ENCODE data around the gene SPOCD1.

Gene SPOCD1

DNA sequence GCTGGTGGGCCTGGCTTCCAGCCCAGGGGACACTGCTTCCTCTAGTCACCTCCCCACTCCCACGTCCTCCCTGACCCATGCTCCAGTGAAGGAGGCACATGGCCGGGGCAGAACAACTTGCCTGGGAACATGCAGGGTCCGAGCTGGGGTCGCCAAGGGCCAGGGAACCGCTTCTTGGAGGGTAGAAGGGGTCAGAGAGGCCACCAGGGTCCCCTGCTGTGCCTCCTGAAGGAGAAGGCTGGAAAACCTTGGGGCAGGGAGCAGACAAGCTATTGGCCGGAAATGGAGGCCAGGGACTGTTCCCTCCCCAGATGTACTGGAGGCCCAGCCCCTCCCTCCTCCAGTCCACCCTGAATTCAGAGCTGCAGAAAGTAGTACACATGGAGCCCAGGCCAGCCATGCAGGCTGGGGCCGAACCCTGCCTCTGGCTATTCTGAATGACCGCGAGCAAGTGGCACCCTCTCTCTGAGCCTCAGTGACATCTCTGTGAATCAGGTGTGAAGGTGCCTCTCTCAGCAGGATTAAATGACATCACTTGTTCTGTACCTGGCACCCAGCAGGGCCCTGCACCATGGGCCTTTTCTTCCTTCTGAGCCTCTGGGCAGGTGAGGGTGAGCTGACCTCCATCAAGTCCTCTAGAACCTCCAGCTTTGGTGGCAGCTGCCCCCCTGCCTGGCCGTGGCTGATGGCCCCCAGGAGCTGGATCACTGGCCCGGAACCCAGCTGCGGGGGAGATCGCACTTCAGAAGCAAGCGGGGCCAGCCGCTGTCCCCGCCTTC, 15.7 kb downstream of the SPOCD1 start:
- no peak for DNase-seq (ENCODE audit: low read depth)

DNA sequence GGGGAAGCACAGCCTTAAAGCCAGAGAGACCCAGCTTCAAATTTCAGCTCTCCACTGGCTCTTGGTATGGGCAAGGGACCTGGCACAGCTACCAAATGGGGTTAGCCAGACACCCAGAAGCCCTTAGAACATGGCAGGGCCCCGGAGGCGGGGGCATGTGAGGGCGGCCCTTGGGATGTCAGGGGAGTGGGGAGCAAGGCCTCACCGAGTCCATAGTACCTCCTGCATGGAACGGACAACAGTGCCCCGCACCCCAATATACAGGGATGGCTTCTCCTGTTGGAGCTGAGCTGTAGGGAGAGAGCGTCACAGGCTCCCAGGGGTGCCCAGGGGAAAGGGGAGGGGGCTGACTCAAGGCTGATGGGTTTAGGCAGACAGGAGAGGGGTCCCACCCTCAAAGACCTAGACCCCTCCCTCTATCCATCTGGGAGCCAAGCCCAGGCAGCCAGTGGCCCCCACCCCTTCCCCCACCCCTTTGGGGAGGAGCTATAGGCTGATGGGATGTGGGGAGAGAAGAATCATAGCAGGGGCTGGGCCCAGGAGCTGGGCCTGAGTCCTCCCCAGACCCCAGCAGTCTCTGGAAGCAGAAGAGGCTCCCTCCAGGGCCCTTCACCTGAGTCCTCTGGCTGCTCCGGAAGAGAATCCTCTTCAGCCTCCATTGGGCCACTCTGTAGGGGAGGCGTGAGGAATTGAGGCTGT, 16.5 kb downstream of the SPOCD1 start:
- no peak for DNase-seq (ENCODE audit: low read depth)

DNA sequence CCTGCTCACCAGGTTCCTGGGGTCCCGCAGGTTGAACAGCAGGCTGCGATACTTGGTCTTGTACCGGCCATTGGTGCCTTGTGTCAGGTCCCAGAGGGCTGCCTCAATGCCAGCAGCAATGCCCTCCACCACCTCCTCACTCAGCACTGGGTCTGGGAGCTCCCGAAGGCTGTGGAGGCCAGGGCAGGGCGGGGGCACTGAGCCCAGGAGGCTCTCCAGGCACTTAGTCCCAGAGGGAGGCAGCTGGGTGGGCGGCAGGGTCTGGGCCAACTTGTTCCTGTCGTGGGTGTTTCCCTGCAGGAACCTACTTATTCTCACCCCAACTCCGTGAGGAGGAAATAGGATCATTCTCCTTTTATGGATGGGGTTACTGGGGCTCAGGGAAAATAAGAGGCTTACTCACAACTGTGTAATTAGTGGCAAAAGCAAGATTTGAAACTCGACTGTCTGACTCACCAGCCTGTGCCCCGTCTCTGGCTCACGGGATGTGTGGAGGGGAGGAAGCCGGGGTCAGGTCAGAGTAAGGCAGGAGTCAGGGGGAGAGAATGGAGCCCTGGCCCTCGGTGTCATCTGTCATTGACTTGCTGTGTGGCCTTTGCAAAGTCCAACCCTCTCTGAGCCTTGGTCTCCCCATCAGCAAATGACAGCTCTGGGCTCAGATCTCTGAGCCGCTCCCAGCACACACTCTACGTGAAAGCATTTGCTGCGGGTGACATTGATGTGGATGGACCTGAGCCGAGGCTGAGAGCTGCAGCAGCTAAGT, 17.2 kb downstream of the SPOCD1 start:
- DNase-seq (ENCODE audit: low read depth): no peak

DNA sequence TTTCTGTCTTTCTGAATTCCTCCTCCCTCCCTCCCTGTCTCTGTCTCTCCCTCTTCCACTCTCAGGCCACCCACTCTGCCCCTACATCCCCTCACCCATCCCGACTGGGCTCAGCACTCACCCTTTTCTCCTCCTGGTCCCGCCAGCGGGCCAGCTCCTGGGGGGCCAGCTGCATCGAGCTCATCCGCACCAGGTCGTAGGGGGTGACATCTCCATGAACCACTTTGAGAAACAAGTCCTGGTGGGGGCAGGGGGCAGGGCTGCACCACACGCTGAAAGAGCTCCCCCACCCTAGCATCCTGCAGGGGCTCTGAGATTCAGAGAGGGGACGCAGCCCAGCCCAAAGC, 17.8 kb downstream of the SPOCD1 start:
- no peak for DNase-seq (ENCODE audit: low read depth)

DNA sequence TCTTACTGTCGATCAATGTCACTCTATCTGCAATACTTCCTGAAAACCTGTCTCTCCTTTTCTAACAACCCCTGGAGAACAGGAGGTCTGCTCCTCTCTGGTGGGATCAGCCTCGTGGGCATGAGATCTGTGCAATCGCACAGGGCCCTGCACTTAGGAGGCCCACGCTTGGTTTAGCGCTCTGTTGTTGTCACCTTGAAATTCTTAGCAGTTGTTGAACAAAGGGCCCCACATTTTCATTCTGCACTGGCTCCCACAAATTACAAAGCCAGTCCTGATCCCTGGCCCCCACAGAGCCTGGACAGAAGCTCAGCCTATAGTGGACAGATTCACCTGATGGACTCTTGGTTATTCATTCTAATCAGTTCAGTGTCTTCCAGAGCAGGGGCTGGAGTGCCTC, 18.6 kb downstream of the SPOCD1 start:
- no peak for DNase-seq (ENCODE audit: low read depth)

DNA sequence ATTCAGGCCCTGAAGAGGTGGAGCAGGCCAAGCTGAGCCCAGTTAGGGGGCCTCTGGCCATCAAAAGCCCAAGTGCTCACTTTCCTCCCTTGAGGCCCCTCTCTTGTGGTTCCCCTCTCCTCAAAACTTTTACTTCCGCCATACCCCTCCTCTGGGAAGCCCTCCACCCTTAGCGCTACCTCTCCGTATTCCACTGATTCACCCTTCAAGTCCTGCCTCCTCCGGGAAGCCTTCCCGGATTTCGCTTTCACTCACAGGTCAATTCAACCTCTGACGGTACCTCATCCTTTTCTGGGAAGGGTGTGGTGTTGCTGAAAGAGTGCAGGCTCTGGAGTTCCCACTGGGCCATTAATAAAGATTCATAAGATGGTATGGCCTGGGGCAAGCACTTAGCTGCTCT, 19.1 kb downstream of the SPOCD1 start:
- DNase-seq (ENCODE audit: low read depth): no peak

DNA sequence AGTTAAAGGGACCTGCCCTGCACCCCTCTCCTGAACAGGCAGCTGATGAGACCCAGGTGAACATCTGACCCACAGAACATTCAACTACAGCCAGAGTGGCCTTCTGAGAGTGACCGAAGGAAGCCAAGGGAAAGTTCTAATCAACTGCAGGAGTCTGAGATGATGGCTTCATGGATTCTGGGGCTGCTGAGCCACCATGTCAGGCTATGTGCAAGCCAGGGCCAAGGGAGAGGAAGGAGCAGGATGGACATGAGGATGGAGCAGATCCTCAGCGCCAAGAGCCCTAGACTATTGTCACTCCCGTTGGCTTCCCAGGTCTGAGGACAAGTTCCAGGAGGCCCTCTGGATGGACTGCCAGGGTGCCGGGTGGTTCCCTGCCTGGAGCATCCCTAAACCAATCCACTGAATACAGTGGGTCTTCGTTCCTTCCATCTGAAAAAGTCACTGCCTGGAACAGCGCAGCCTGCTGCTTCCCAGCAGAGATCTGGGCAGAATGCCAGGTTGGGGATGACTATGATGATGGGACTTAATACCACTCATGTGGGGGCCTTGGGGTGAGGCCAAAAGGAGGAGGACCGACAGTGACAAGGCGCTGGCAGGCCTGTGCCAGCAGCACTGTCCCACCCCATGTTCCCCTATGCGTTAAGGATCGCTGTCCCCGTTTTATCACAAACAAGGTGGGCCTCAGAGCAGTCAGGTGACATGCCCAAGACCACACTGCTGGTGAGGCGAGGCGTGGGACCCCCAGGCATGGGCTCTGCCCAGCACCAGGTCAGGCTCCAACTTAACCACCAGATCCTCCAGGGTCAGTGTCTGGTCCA, 19.8 kb downstream of the SPOCD1 start:
- DNase-seq (ENCODE audit: low read depth): no peak

DNA sequence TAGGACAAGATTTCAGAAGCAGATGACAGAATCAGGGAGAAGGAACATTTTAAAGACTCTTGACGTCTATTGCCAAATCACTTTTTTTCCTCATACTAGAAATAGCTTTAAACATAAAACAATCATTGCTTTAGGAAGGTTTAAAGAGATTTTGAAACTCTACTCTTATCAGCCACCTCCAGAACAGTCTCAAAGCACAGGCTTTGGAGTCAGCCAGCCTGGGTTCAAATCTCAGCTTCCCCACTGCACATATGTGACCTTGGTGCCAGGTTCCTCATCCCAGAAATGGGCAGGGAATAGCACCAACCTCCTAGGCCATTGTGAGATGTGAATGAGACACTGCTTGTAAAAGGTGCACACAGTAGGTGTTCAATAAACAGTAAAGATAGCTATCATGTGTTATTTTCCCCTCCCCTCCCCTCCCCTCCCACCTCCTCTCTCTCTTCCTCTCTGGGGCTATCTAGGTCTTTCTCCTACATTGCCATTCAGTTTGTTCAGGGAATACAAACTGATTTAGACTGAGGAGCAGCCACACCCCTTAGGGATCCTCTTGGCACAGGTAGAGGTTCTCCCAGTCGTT, 20.6 kb downstream of the SPOCD1 start:
- DNase-seq (ENCODE audit: low read depth): no peak

DNA sequence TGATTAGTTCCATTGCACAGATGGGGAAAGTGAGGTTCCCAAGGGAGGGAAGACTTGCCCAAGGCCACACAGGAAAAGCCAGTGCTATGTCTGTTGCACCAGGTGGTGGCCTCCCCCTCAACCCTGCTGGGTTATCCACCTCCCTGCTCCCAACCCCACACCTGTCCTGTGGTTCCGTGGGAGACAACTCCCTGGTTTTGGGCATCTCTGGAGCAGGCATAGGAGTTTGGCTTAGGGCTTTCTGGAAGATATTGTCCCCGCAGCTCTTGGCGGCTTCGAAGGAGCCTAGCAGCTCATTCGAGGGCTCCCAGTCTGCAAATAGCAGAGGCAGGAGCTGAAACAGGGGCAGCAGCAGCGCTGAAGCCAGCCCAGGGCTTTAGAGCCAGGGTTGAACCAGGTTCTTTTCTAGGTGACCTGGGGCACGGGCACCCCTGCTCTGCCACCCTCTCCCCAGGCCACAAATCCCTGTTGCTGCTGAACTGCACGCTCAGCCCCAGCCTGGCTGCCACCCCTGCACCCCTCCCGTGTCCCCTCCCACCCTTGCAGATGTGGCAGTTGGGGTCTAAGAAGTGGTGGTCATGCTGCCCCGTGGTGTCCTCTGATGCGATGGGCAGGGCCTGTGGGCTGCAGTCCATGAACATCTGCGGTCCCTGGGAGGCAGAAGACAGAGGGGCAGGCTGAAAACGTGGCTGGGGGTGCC, 22.1 kb downstream of the SPOCD1 start:
- DNase-seq (ENCODE audit: low read depth): no peak

DNA sequence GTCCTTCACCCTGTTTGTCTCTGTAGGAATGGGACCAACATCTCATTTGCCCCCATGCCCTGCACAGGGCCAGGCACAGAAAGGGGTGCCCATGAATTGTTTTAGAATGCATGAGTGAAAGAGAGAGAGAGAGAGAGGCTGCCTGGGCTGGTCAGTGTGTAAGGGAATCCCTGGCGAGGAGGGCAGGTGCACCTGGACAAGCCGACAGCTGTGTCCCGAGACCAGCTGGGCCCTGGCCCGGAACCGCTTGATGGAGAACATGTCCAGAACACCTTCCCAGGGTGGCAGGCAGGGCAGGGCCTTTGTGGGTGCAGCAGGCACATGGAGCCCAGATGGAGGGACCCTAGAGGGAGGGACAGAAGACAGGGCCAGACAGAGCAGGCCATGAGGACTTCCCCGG, 22.7 kb downstream of the SPOCD1 start:
- DNase-seq (ENCODE audit: low read depth): no peak

DNA sequence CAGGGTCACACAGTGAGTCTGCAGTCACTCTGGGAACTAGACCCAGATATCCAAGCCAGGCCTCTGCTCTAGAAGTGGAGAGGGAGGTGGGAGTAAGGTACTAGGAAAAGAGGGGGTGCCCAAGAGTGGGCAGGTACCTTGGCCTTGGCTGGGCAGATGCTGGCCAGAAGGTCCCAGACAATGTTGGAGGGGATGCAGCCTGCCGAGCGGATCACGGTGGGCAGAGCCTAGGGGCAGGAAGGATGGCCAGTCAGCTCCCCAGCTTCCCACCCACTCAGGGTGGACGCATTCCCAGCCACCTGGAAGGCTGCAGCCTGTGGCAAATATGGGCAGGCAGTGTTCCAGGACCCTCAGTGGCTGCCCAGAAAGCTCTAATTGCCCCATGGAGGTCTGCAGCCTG, 23.3 kb downstream of the SPOCD1 start:
- no peak for DNase-seq (ENCODE audit: low read depth)

DNA sequence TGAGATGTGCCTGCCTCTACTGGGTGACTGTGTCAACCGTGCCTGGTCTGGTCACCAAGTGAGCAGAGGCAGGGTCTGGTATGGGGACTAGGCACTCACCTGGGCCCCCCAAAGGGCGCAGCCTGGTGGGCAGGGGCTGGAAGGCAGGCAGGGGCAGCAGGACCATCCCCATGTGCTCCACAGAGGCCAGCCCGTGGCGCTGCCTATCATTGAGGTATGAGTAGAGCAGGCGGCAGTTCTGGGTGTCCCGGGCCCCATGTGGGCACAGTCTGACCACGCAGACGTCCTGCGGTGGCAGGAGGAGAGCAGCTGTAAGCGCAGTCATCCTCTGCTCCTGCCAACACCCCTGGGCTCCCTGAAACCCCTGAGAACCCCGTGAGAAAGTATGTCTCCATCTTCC, 23.7 kb downstream of the SPOCD1 start:
- no peak for DNase-seq (ENCODE audit: low read depth)

DNA sequence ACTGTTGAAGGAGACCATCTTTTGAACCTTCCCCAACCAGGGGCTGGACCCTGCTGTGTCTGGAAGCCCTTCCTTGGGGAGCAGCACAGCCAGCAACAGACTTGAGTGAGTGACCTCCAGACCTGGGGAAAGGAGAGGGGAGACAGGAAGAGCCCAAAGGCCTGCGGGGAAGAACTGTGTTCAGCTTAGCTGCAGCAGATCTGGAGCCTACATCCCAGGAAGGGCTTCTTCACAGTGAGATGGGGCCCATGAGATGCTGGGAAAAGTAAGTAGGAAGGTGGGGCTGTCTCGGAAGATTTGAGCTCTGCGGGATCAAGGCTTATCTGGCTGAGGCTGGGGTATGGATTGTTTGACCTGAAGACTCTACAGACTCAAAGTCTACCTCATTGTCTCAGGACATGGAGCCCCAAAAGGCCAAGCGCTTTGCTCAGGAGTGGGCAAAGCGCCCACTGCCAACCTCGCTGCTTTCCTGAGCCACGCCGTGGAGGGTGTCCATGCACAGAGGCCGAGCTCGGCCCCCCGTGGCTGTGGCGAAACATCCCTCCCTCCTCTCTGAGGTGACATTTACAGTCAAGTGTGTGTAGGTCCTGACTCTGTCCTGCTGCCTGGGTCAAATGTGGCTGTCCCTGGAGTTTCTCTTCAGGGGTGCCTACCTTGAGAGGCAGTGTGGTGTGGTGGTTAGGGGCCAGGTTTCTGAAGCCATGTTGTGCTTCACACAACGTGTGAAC, 24.5 kb downstream of the SPOCD1 start:
- no peak for DNase-seq (ENCODE audit: low read depth)

DNA sequence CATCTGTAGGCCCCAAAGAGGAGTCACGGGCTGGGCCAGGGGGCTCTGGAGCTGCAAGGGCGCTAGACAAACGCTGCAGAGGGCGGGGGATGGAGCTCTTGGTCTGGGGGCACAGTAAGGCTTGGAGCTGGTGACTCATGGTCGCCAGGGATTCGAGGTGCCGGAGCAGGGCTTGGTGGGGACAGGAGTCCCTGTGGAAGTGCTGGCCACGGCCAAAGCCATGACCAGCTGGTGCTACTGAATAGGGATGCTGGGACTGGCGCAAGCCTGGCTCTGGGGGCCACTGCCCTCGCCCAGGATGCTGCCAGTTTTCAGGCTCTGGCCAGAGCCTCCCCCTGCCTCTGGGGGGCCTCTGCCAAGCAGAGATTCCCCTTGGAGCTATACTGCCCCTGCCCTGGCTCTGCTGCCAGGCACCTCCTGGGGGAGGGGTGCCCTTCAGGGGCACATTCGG, 25.2 kb downstream of the SPOCD1 start:
- DNase-seq (ENCODE audit: low read depth): no peak

DNA sequence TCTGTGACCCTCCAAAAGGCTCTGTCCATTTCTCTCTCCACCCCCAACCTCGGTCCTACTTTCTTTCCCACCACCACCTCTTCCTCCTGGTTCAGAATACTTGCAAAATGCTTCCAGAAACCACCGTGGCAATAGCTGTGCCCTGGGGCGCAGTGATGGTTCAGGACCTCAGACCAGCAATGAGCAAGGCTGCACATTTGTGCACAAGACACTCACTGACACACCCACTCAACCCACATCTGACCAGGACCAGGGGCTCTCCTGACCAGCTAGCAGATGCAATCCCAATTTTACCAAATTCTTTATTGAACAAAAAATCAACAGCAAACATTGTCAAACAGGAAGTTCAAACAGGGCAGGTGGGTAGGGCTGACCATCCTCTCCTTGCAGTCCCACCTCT, 25.7 kb downstream of the SPOCD1 start:
- no peak for DNase-seq (ENCODE audit: low read depth)

DNA sequence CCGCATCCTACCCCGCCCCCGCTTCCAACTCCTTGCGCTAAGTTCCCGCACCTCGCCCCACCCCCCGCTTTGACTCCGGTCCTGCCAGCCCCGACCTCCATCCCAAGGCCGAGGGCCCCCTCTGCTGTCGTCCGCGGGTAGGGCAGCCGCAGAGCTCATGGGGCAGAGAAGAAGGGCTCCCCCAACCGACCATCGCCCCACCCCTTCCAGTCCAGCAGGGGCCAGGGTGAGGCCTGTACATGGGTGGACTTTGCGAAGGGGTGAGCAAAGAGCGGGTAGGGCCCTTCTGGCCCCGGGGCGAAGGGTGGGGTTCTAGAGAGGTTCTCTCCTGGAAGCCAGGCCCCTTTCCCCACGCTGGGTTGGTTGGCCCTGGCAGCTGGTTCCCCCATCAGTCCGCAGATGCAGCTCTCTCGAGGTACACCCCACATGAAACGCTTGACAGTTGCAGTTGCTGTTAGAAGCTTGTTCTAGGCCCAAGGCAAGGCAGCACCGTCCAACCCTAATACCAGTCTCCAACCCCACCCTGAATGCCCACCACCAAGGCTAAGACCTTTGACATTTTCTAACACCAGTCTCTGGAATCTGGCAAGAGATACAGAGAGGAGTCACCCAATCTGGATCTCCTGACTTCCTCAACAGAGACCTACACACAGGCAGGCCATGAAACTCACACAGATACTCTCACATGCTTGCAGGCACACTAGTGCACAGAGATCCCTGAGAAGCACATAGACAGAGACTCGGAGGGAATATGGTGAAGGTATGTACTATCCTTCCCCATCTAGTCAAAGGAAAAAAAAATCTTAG, 26.4 kb downstream of the SPOCD1 start:
- peak; percentile 96 for DNase-seq (ENCODE audit: low read depth)

DNA sequence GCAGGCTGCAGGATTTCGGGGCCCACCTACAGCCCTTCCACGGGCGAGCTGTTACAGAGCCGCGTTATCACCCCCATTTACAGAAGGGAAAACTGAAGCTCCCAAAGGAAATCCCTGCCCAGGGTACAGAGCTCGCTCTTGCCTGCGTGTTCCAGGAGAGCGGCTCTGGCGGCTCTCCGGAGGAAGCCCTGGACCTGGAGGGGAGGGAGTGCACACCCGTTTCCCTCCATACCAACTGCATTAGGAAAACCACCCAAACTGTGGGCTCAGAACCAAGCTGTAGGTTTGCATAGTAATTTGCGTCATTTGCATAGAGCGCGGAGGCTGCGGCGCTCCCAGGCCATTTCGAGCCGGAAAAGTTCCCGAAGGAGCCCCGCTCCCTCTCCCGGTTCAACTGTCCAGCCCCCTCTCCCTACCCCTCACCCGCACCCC, 27.0 kb downstream of the SPOCD1 start:
- no peak for DNase-seq (ENCODE audit: low read depth)

DNA sequence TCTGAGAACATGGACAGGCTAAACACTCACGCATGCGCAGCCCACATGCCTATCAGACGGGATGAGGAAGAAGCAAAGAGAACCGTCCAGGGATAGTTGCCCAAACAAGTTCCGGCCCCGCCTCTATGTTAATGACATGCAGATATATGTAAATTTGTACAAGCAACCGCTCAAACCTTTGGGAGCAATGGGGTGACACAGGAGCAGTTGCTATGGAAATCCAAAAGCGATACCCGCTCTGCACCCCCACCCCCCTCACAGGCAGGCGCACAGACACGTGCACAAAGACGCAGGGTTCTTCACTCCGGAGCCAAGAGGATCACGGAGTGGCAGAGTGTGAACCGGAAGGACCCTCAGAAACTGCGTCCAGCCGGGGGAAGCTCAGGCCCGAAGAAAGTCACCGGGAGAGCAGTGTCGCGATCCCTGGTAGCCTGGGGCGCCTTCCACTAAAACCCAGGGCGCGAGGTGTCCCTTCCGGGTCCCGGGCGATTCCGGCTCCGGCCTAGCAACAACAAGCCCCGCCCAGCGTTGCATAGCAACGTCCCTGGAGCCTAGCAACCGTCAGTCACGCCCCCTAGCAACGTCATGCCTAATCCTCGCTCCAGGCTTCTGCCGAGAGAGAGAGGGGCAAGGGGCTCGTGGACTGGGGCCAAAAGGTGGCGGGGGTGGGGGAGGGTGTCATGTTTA, 27.5 kb downstream of the SPOCD1 start:
- DNase-seq (ENCODE audit: low read depth): peak; percentile 89

DNA sequence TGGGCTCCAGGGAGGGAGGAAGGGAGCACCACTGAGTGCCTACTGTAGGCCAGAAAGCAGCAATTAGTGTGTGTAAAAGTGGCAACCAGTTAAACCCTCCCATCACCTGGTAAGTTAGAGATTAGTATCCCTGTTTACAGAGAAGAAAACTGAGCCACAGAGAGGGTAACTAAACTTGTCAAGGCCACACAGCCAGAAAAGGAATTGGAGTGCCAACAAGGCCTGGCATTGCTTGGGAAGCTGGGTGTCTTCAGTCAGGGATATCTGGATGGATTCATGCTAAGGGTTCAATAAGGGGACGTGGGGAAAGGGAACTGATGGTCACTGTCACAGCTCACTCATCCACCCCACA, 28.1 kb downstream of the SPOCD1 start:
- DNase-seq (ENCODE audit: low read depth): no peak
